Activated CD8-positive, alpha-beta T cell treated with anti-CD3 and anti-CD28 coated beads for 36 hours (primary cell): ENCODE data around the gene MATN4. TPM values are rescaled to one million over a fixed set of nuclear protein-coding genes. Genes with fewer than 3 reads are reported as not detected.

Experiments used
- ATAC-seq: fragments of 200-7000 bp; cut with Tn5 transposase; one replicate; pipeline ENCODE4 v1.10.0; 2021; ENCODE audit warnings: mild to moderate bottlenecking, moderate library complexity
- CTCF ChIA-PET: fragments of 350-600 bp; sonication (Branson Sonifier 250); formaldehyde crosslinking; loops from one replicate; lab custom pipeline; 2021; ENCODE audit warnings: antibody characterized with exemption; lab: Charles Lee
- POLR2A ChIA-PET: fragments of 350-600 bp; sonication (Branson Sonifier 250); formaldehyde crosslinking; loops from one replicate; lab custom pipeline; 2021; ENCODE audit warnings: antibody characterized with exemption; lab: Charles Lee
- DNase-seq: peaks from one replicate; pipeline ENCODE4 v3.0.0-alpha.2; 2020
- H3K27ac Mint-ChIP-seq: one replicate; pipeline ENCODE4 v1.8.0; 2021; ENCODE audit warnings: mild to moderate bottlenecking, mixed read lengths
- H3K27me3 Mint-ChIP-seq: one replicate; pipeline ENCODE4 v1.8.0; 2021; ENCODE audit warnings: mixed read lengths
- H3K36me3 Mint-ChIP-seq: one replicate; pipeline ENCODE4 v1.8.0; 2021; ENCODE audit warnings: low read depth, mixed read lengths
- H3K4me1 Mint-ChIP-seq: one replicate; pipeline ENCODE4 v1.8.0; 2021; ENCODE audit warnings: low read depth, mixed read lengths
- H3K4me3 Mint-ChIP-seq: one replicate; pipeline ENCODE4 v1.8.0; 2021; ENCODE audit warnings: mild to moderate bottlenecking, moderate library complexity, mixed read lengths
- H3K9me3 Mint-ChIP-seq: one replicate; pipeline ENCODE4 v1.8.0; 2021; ENCODE audit warnings: mixed read lengths
- intact Hi-C: fragments of 100-400 bp; cut with micrococcal nuclease; formaldehyde crosslinking; loops from one replicate; pipeline ENCODE4 v1.10.0; 2022
- total RNA-seq, 2 experiments: library from RNA; stranded (reverse); gene quantifications; one replicate each; pipeline ENCODE4 v1.2.3, GENCODE V29; 2021
- TF ChIP-seq, protein P1 (sequence below): fragments of 200-600 bp; IDR thresholded peaks from one replicate; pipeline ENCODE4 v1.8.0; 2022; ENCODE audit warnings: antibody characterized with exemption, mild to moderate bottlenecking

Gene MATN4
- total RNA-seq, 2 experiments from 2014 or later = 0.74 to 1.2 TPM

DNA sequence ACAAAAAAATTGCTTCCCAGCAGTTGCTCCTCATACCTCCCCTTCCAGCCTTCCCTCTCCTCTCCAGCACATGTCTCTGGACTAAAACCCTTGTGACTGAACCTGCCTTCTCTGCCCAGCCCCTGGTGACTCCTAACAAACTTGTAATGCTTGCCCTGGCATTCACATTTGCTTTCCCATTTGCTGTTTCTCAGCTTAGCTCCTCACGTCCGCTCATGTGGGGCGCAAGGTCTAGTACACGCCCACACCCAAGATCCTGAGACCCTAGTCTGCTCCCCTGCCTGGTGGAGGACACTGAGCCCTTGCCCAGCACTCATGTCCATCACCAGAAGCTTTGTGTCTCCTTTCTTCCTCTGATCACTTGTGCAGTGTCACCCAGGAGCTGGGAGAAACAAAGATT lies 19.7 kb downstream of the MATN4 start:
- no peak for DNase-seq
- no peaks in the 10 kb centered on the region for H3K9me3 Mint-ChIP-seq
- CTCF ChIA-PET = interaction anchor here (1.0 kb wide), 2 partner anchors 150 to 245 kb away, joined by 3 to 4 read pairs; no protein-coding TSS in a partner anchor
- no peak for ATAC-seq
- TF ChIP-seq, protein P1, sequence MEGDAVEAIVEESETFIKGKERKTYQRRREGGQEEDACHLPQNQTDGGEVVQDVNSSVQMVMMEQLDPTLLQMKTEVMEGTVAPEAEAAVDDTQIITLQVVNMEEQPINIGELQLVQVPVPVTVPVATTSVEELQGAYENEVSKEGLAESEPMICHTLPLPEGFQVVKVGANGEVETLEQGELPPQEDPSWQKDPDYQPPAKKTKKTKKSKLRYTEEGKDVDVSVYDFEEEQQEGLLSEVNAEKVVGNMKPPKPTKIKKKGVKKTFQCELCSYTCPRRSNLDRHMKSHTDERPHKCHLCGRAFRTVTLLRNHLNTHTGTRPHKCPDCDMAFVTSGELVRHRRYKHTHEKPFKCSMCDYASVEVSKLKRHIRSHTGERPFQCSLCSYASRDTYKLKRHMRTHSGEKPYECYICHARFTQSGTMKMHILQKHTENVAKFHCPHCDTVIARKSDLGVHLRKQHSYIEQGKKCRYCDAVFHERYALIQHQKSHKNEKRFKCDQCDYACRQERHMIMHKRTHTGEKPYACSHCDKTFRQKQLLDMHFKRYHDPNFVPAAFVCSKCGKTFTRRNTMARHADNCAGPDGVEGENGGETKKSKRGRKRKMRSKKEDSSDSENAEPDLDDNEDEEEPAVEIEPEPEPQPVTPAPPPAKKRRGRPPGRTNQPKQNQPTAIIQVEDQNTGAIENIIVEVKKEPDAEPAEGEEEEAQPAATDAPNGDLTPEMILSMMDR = no peak
- no peak overlapping the region for H3K27ac Mint-ChIP-seq
- H3K4me3 Mint-ChIP-seq = no peak overlapping the region
- intact Hi-C loops = no loop called here
- no peaks in the 10 kb centered on the region for H3K4me1 Mint-ChIP-seq
- peaks cover 16% of the 10 kb centered on the region for H3K27me3 Mint-ChIP-seq
- POLR2A ChIA-PET = no interaction called here
- no peaks in the 10 kb centered on the region for H3K36me3 Mint-ChIP-seq

- ChIA-PET POLR2A (no interaction called here), CTCF (interaction anchor here (1.7 kb wide), 1 partner anchor 187 kb away, joined by 5 read pairs; no protein-coding TSS in a partner anchor)
- no peak for ATAC-seq
Measured at GRCh38 chr20:45283551-45284057, 24.5 kb downstream of the MATN4 start.

DNA sequence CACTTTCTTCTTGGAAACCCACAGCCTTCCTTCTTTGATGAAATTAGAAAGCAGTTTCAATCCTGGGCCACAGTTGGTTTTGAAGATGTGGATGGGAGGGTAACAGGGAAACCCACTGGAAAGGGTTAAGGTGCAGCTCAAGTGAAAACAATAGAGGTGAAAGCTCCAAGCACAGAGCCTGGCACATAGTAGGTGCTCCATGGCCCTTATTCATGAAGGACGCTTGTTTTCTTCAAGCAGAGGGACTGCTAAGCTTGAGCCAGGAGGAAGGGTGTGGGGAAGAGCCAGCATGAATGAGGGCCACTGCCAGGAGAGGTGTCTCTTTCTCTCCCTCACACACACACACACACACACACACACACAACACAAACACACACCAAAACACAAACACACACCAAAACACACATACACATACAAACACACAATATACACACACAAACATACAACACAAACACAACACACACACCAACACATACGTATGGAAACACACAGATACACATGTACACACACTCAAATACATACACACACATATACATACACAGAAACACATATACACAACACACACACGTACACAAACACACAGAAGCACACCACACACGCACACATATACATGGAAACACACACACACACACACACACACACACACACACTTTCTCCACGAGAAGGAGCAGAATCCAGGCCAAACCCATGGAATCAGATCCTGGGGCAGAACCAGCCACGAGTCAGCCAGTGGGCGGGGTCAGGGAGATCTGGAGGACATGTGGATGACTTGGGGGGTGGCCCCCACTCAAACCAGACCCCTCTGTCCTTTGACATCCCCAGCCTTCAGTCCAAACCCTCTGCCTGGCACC lies 25.2 kb downstream of the MATN4 start:
- Mint-ChIP-seq H3K9me3 (no peaks in the 10 kb centered on the region), H3K27me3 (peaks cover 10% of the 10 kb centered on the region), H3K36me3 (no peaks in the 10 kb centered on the region), H3K27ac (no peak overlapping the region), H3K4me3 (no peak overlapping the region), H3K4me1 (no peaks in the 10 kb centered on the region)
- ChIA-PET POLR2A (no interaction called here), CTCF (interaction anchor here (1.0 to 5.7 kb wide), 3 partner anchors 10 to 186 kb away, joined by 3 to 44 read pairs (median 5); no protein-coding TSS in a partner anchor)
- ATAC-seq (no peak), DNase-seq (no peak)
- intact Hi-C loops = no loop called here
- TF ChIP-seq, protein P1 = no peak

More at GRCh38 chr20:45283551-45284057, 24.5 kb downstream of the MATN4 start:
- Mint-ChIP-seq H3K4me3 (no peak overlapping the region), H3K4me1 (no peaks in the 10 kb centered on the region), H3K27ac (no peak overlapping the region), H3K9me3 (no peaks in the 10 kb centered on the region), H3K27me3 (peaks cover 14% of the 10 kb centered on the region), H3K36me3 (no peaks in the 10 kb centered on the region)
- DNase-seq = no peak
- TF ChIP-seq, protein P1 = no peak
- intact Hi-C loops = no loop called here

- no peaks in the 10 kb centered on the region for H3K36me3 Mint-ChIP-seq
- CTCF ChIA-PET = interaction anchor here (1.0 to 5.7 kb wide), 2 partner anchors 13 to 141 kb away, joined by 3 to 44 read pairs; no protein-coding TSS in a partner anchor
- peaks cover 27% of the 10 kb centered on the region for H3K27me3 Mint-ChIP-seq
- ATAC-seq = no peak
- POLR2A ChIA-PET = no interaction called here
- TF ChIP-seq, protein P1 = no peak
- no peak for DNase-seq
- no peak overlapping the region for H3K4me3 Mint-ChIP-seq
- H3K9me3 Mint-ChIP-seq = no peaks in the 10 kb centered on the region
- no peaks in the 10 kb centered on the region for H3K4me1 Mint-ChIP-seq
- intact Hi-C loops = no loop called here
- no peak overlapping the region for H3K27ac Mint-ChIP-seq
Measured at GRCh38 chr20:45279992-45280391, 28.1 kb downstream of the MATN4 start.

DNA sequence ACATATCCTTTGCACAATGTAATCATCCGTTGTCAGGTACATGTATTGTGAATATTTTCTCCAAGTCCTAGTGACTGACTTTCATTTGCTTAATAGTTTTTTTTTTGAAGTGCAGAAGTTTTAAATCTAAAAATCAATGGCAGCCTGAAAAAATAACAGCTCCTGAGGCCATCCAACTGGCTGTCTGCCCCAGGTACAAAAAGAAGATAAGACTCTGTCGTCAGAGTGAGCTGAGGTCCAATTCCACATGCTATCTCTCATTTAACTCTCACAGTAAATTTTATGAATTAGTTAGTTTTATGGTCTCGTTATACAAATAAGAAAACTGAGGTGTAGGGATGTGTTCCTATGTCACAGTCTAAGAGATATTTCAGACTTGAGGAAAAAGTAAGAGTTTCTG lies 32.8 kb downstream of the MATN4 start:
- intact Hi-C loops = no loop called here
- CTCF ChIA-PET = interaction anchor here (0.8 to 1.1 kb wide), 2 partner anchors 15 to 18 kb away, joined by 3 read pairs; no protein-coding TSS in a partner anchor

More for the DNA sequence above, 32.8 kb downstream of the MATN4 start:
- Mint-ChIP-seq H3K36me3 (no peaks in the 10 kb centered on the region), H3K4me1 (no peaks in the 10 kb centered on the region), H3K4me3 (no peak overlapping the region), H3K27me3 (peaks cover 44% of the 10 kb centered on the region), H3K9me3 (no peaks in the 10 kb centered on the region), H3K27ac (no peak overlapping the region)
- POLR2A ChIA-PET = no interaction called here
- ATAC-seq (no peak), DNase-seq (no peak)
- TF ChIP-seq, protein P1 = no peak
